ENCODE data around the gene PLPPR1. TPM values are rescaled to one million over a fixed set of nuclear protein-coding genes. Genes with fewer than 3 reads are reported as not detected.

The PLPPR1 gene
- total RNA-seq, 1 experiment from 2014 or later, result not detected

DNA sequence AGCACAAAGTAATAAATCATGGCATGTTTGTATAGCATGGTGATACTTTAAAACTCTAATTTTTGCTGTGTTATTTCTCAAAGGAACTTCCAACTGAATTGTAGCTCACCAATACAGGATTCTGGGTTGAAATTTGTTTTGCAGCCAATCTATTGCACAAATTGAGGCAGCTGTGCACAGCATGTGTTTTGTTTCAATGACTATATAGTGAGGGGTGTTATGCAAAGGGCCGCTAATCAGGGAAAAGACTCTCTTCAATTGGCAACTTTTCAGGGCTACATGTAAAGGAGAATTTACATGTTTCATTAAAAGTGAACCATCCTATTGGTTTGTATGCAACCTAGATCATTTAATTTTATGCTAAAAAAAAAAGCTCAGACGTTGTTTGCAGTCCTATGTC is 44.6 kb downstream of the PLPPR1 start:
- TF ChIP-seq, protein P1, sequence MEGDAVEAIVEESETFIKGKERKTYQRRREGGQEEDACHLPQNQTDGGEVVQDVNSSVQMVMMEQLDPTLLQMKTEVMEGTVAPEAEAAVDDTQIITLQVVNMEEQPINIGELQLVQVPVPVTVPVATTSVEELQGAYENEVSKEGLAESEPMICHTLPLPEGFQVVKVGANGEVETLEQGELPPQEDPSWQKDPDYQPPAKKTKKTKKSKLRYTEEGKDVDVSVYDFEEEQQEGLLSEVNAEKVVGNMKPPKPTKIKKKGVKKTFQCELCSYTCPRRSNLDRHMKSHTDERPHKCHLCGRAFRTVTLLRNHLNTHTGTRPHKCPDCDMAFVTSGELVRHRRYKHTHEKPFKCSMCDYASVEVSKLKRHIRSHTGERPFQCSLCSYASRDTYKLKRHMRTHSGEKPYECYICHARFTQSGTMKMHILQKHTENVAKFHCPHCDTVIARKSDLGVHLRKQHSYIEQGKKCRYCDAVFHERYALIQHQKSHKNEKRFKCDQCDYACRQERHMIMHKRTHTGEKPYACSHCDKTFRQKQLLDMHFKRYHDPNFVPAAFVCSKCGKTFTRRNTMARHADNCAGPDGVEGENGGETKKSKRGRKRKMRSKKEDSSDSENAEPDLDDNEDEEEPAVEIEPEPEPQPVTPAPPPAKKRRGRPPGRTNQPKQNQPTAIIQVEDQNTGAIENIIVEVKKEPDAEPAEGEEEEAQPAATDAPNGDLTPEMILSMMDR (conservative IDR thresholded peaks at IDR 0.05; ENCODE audit: low read depth, low read length), result no peak
- TF ChIP-seq EZH2 (IDR thresholded peaks at IDR 0.05; ENCODE audit: borderline replicate concordance, low read depth, low read length, poor library complexity, severe bottlenecking), result no peak
- intact Hi-C loops (cut with micrococcal nuclease; ENCODE audit: unreplicated experiment), result no loop called here
- Histone ChIP-seq H3K27me3 (replicated peaks; ENCODE audit: insufficient read depth, low read depth, low read length, poor library complexity) (no peaks in the 10 kb centered on the region), H3K27ac (ENCODE audit: low read depth, low read length, poor library complexity, severe bottlenecking) (no peak overlapping the region), H3K4me1 (ENCODE audit: insufficient read depth, low read length, poor library complexity, severe bottlenecking) (no peaks in the 10 kb centered on the region), H3K36me3 (ENCODE audit: insufficient read depth, low read length, poor library complexity, severe bottlenecking) (no peaks in the 10 kb centered on the region), H3K9me3 (ENCODE audit: low read depth, low read length, poor library complexity, severe bottlenecking) (no peaks in the 10 kb centered on the region), H3K4me3 (ENCODE audit: low read depth, low read length, poor library complexity, severe bottlenecking) (no peak overlapping the region)
- no peak for DNase-seq (ENCODE audit: low spot score)
- ChIA-PET CTCF (no interaction called here), POLR2A (ENCODE audit: low non-redundant PET) (no interaction called here)
- no TSS peak for BruUV-seq (replicated peaks)

DNA sequence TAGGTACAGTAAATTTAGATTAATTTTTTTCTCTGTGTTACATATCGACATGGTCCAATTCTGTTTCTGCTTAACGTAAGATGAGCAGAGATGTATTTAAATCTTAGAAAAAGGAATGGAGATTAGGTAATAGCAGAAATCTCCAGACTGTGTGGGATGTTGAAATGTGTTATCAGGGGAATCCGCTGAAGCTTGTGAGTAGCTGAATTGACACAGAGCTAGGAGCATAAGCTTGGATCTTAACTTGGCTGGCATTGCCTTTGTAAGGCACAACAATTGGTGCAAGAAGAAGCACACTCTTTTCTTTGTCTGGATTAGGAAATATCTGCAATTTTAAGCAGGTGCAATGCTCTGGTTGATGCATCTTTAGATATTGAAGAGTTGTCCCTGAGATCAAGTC is 53.1 kb downstream of the PLPPR1 start:
- Histone ChIP-seq H3K4me3 (ENCODE audit: low read depth, low read length, poor library complexity, severe bottlenecking) (no peak overlapping the region), H3K27me3 (replicated peaks; ENCODE audit: insufficient read depth, low read depth, low read length, poor library complexity) (no peaks in the 10 kb centered on the region), H3K9me3 (ENCODE audit: low read depth, low read length, poor library complexity, severe bottlenecking) (no peaks in the 10 kb centered on the region), H3K4me1 (ENCODE audit: insufficient read depth, low read length, poor library complexity, severe bottlenecking) (no peaks in the 10 kb centered on the region), H3K27ac (ENCODE audit: low read depth, low read length, poor library complexity, severe bottlenecking) (no peak overlapping the region), H3K36me3 (ENCODE audit: insufficient read depth, low read length, poor library complexity, severe bottlenecking) (no peaks in the 10 kb centered on the region)
- no TSS peak for BruUV-seq (replicated peaks)
- CTCF ChIA-PET, result no interaction called here
- no peak for DNase-seq (ENCODE audit: low spot score)
- TF ChIP-seq, protein P1 (conservative IDR thresholded peaks at IDR 0.05; ENCODE audit: low read depth, low read length), result no peak
- no peak for TF ChIP-seq EZH2 (IDR thresholded peaks at IDR 0.05; ENCODE audit: borderline replicate concordance, low read depth, low read length, poor library complexity, severe bottlenecking)
- intact Hi-C loops (cut with micrococcal nuclease; ENCODE audit: unreplicated experiment), result no loop called here
- POLR2A ChIA-PET (ENCODE audit: low non-redundant PET), result no interaction called here

DNA sequence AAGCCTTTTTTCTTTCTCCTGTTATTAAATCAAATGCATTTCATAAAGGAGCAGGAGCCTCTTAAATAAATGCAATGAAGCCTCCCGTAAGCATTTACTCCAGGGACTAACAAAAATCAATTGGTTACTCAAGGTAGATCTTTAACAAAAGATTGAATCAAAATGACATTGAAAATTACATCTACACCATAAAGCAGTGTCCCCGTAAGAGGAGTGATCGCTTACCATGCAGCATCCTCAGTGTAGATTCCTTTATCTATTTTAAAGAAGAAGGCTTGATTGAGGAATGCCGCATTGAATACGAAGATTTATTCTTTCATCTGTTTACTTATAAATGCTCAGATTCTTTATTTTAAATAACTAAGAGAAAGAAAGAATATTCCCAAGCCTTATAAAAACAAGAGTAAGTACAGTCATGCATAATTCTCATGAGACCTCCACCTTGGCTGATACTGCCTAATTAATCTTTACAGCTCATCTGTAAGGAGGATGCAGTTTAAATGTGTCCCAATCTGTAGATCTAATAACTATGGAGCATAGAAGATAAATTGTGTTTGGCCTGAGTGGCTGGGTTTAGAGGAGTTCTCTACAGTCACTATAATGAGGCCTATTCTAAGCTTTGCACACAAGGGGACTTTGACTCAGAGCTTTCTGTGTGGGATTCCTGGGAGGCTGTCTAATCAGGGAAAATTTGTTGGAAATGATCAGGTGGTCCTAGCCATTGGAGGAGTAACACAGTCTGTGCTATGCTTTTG is 55.1 kb downstream of the PLPPR1 start:
- no peaks in the 10 kb centered on the region for H3K36me3 ChIP-seq (ENCODE audit: insufficient read depth, low read length, poor library complexity, severe bottlenecking)
- no peaks in the 10 kb centered on the region for H3K9me3 ChIP-seq (ENCODE audit: low read depth, low read length, poor library complexity, severe bottlenecking)
- TF ChIP-seq, protein P1 (conservative IDR thresholded peaks at IDR 0.05; ENCODE audit: low read depth, low read length), result no peak
- no peak for TF ChIP-seq EZH2 (IDR thresholded peaks at IDR 0.05; ENCODE audit: borderline replicate concordance, low read depth, low read length, poor library complexity, severe bottlenecking)
- POLR2A ChIA-PET (ENCODE audit: low non-redundant PET), result no interaction called here
- peaks cover 11% of the 10 kb centered on the region for H3K4me1 ChIP-seq (ENCODE audit: insufficient read depth, low read length, poor library complexity, severe bottlenecking)
- DNase-seq (ENCODE audit: low spot score), result no peak
- no peaks in the 10 kb centered on the region for H3K27me3 ChIP-seq (replicated peaks; ENCODE audit: insufficient read depth, low read depth, low read length, poor library complexity)
- H3K4me3 ChIP-seq (ENCODE audit: low read depth, low read length, poor library complexity, severe bottlenecking), result no peak overlapping the region
- intact Hi-C loops (cut with micrococcal nuclease; ENCODE audit: unreplicated experiment), result no loop called here
- no peak overlapping the region for H3K27ac ChIP-seq (ENCODE audit: low read depth, low read length, poor library complexity, severe bottlenecking)
- CTCF ChIA-PET, result no interaction called here
- no TSS peak for BruUV-seq (replicated peaks)
